Parathyroid adenoma (tissue), 2 donors: Measurements from ENCODE around the gene ARHGAP42.

ENCODE experiments used
- H2AFZ ChIP-seq: fragments of 300-600 bp; sonication (generic); one replicate; pipeline ENCODE4 v1.7.0; 2017; ENCODE audit warnings: antibody characterized with exemption, mild to moderate bottlenecking
- H3K27ac ChIP-seq: fragments of 300-600 bp; sonication (generic); one replicate; pipeline ENCODE4 v1.7.0; 2017
- H3K27me3 ChIP-seq: fragments of 300-600 bp; sonication (generic); one replicate; pipeline ENCODE4 v1.7.0; 2017; ENCODE audit warnings: low read length; ENCODE audit not compliant: control insufficient read depth, insufficient read depth
- H3K36me3 ChIP-seq: fragments of 300-600 bp; sonication (generic); one replicate; pipeline ENCODE4 v1.7.0; 2017; ENCODE audit warnings: low read length; ENCODE audit not compliant: control insufficient read depth, insufficient read depth
- H3K4me1 ChIP-seq: fragments of 300-600 bp; sonication (generic); one replicate; pipeline ENCODE4 v1.7.0; 2017; ENCODE audit warnings: control low read depth
- H3K4me2 ChIP-seq: fragments of 300-600 bp; sonication (generic); one replicate; pipeline ENCODE4 v1.7.0; 2017; ENCODE audit warnings: low read length
- H3K4me3 ChIP-seq: fragments of 300-600 bp; sonication (generic); one replicate; pipeline ENCODE4 v1.7.0; 2017; ENCODE audit warnings: low read depth, low read length
- H3K79me2 ChIP-seq: fragments of 300-600 bp; sonication (generic); one replicate; pipeline ENCODE4 v1.7.0; 2017; ENCODE audit warnings: control low read depth
- H3K9ac ChIP-seq: fragments of 300-600 bp; sonication (generic); one replicate; pipeline ENCODE4 v1.7.0; 2017; ENCODE audit warnings: mild to moderate bottlenecking
- H3K9me3 ChIP-seq: fragments of 300-600 bp; sonication (generic); one replicate; pipeline ENCODE4 v1.7.0; 2017; ENCODE audit warnings: low read length; ENCODE audit not compliant: control insufficient read depth
- CTCF ChIP-seq: fragments of 300-600 bp; sonication (generic); IDR thresholded peaks from one replicate; pipeline ENCODE4 v1.7.0; 2017; ENCODE audit warnings: antibody characterized with exemption, mild to moderate bottlenecking
- donor health status: primary hyperparathyroidism.

The ARHGAP42 gene

GRCh38 chr11:100978939-100979338, 291.9 kb downstream of the ARHGAP42 start:
- no peak overlapping the region for H2AFZ ChIP-seq
- H3K27ac ChIP-seq, result no peak overlapping the region
- H3K4me1 ChIP-seq, result peaks cover 2% of the 10 kb centered on the region
- TF ChIP-seq CTCF, result no peak
- H3K4me3 ChIP-seq, result no peak overlapping the region
- H3K27me3 ChIP-seq, result no peaks in the 10 kb centered on the region
- H3K79me2 ChIP-seq, result no peaks in the 10 kb centered on the region
- H3K4me2 ChIP-seq, result no peak overlapping the region
- H3K9me3 ChIP-seq, result no peaks in the 10 kb centered on the region
- no peak overlapping the region for H3K9ac ChIP-seq
- no peaks in the 10 kb centered on the region for H3K36me3 ChIP-seq

- Histone ChIP-seq H3K4me3 (no peak overlapping the region), H2AFZ (no peak overlapping the region), H3K4me2 (no peak overlapping the region), H3K9ac (no peak overlapping the region), H3K27ac (no peak overlapping the region), H3K9me3 (no peaks in the 10 kb centered on the region), H3K36me3 (no peaks in the 10 kb centered on the region), H3K4me1 (peaks cover 2% of the 10 kb centered on the region), H3K79me2 (no peaks in the 10 kb centered on the region), H3K27me3 (no peaks in the 10 kb centered on the region)
- peak; percentile 43 for TF ChIP-seq CTCF
Measured at GRCh38 chr11:100980156-100980555, 293.1 kb downstream of the ARHGAP42 start.

- Histone ChIP-seq H3K27ac (peak overlapping the region; percentile 46), H3K9ac (no peak overlapping the region), H3K27me3 (no peaks in the 10 kb centered on the region), H3K36me3 (no peaks in the 10 kb centered on the region), H3K9me3 (no peaks in the 10 kb centered on the region), H3K4me3 (no peak overlapping the region), H3K79me2 (no peaks in the 10 kb centered on the region), H2AFZ (no peak overlapping the region), H3K4me2 (no peak overlapping the region), H3K4me1 (peaks cover 2% of the 10 kb centered on the region)
- no peak for TF ChIP-seq CTCF
Measured at GRCh38 chr11:100981196-100981824, 294.2 kb downstream of the ARHGAP42 start.

- H3K27ac ChIP-seq, result no peak overlapping the region
- H3K9ac ChIP-seq, result no peak overlapping the region
- H3K9me3 ChIP-seq, result no peaks in the 10 kb centered on the region
- H3K79me2 ChIP-seq, result no peaks in the 10 kb centered on the region
- H3K36me3 ChIP-seq, result no peaks in the 10 kb centered on the region
- no peak overlapping the region for H3K4me2 ChIP-seq
- peaks cover 2% of the 10 kb centered on the region for H3K4me1 ChIP-seq
- TF ChIP-seq CTCF, result no peak
- no peak overlapping the region for H3K4me3 ChIP-seq
- H2AFZ ChIP-seq, result no peak overlapping the region
- no peaks in the 10 kb centered on the region for H3K27me3 ChIP-seq
Measured at GRCh38 chr11:100984668-100985067, 297.6 kb downstream of the ARHGAP42 start.

GRCh38 chr11:100990931-100991330, 303.8 kb downstream of the ARHGAP42 start:
- Histone ChIP-seq H3K9me3 (no peaks in the 10 kb centered on the region), H2AFZ (no peak overlapping the region), H3K4me2 (no peak overlapping the region), H3K9ac (no peak overlapping the region), H3K36me3 (no peaks in the 10 kb centered on the region), H3K79me2 (no peaks in the 10 kb centered on the region), H3K4me1 (no peaks in the 10 kb centered on the region), H3K27me3 (no peaks in the 10 kb centered on the region), H3K4me3 (no peak overlapping the region), H3K27ac (no peak overlapping the region)
- no peak for TF ChIP-seq CTCF
